Endothelial cell (in vitro differentiated cells): ENCODE results near the gene PLA2G2C. TPM values are rescaled to one million over a fixed set of nuclear protein-coding genes. Genes with fewer than 3 reads are reported as not detected.
A peak's percentile ranks its signal among the peaks of the same experiment; 100 is the strongest.
"Not testable (repeated sequence)": the region's sequence is repeated elsewhere in the genome, so short reads cannot be mapped to it uniquely, and the experiment has no call there.

Experiments
- DNase-seq: peaks from one replicate; pipeline ENCODE4 v3.0.0; 2021; ENCODE audit warnings: low spot score
- H3K27ac Mint-ChIP-seq: one replicate; pipeline ENCODE4 v1.8.0; 2021; ENCODE audit warnings: mixed read lengths, inconsistent platforms; ENCODE audit not compliant: unreplicated experiment
- H3K27me3 Mint-ChIP-seq: one replicate; pipeline ENCODE4 v1.8.0; 2021; ENCODE audit warnings: mild to moderate bottlenecking, moderate library complexity, mixed read lengths, inconsistent platforms; ENCODE audit not compliant: unreplicated experiment
- H3K36me3 Mint-ChIP-seq: one replicate; pipeline ENCODE4 v1.8.0; 2021; ENCODE audit warnings: mild to moderate bottlenecking, low read depth, mixed read lengths, inconsistent platforms; ENCODE audit not compliant: unreplicated experiment
- H3K4me1 Mint-ChIP-seq: one replicate; pipeline ENCODE4 v1.8.0; 2021; ENCODE audit warnings: mild to moderate bottlenecking, mixed read lengths, inconsistent platforms; ENCODE audit not compliant: unreplicated experiment
- H3K4me3 Mint-ChIP-seq: one replicate; pipeline ENCODE4 v1.8.0; 2021; ENCODE audit warnings: mild to moderate bottlenecking, mixed read lengths, inconsistent platforms; ENCODE audit not compliant: unreplicated experiment
- H3K9me3 Mint-ChIP-seq: one replicate; pipeline ENCODE4 v1.8.0; 2021; ENCODE audit warnings: mixed read lengths, inconsistent platforms; ENCODE audit not compliant: unreplicated experiment
- long read RNA-seq: library from polyadenylated mRNA; unstranded; transcript quantifications from one replicate; pipeline ENCODE4 v2.0.0, GENCODE V29; 2020; ENCODE audit not compliant: unreplicated experiment
- total RNA-seq: library from RNA; stranded (reverse); fragmentation: NEBNext Ultra II Directional; extraction: Animal tissue kit (Norgen Biotek cat#: 25700); gene quantifications from one replicate; pipeline ENCODE4 v1.2.1, GENCODE V29; 2021; ENCODE audit not compliant: unreplicated experiment
- TF ChIP-seq, protein P1 (sequence below): fragments of 200-600 bp; sonication (generic); IDR thresholded peaks from one replicate; pipeline ENCODE4 v1.5.0; 2021; ENCODE audit warnings: antibody characterized with exemption; ENCODE audit not compliant: unreplicated experiment

PLA2G2C gene, protein sequence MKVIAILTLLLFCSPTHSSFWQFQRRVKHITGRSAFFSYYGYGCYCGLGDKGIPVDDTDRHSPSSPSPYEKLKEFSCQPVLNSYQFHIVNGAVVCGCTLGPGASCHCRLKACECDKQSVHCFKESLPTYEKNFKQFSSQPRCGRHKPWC
- total RNA-seq, result not detected
- long read RNA-seq, result 0 reads

DNA sequence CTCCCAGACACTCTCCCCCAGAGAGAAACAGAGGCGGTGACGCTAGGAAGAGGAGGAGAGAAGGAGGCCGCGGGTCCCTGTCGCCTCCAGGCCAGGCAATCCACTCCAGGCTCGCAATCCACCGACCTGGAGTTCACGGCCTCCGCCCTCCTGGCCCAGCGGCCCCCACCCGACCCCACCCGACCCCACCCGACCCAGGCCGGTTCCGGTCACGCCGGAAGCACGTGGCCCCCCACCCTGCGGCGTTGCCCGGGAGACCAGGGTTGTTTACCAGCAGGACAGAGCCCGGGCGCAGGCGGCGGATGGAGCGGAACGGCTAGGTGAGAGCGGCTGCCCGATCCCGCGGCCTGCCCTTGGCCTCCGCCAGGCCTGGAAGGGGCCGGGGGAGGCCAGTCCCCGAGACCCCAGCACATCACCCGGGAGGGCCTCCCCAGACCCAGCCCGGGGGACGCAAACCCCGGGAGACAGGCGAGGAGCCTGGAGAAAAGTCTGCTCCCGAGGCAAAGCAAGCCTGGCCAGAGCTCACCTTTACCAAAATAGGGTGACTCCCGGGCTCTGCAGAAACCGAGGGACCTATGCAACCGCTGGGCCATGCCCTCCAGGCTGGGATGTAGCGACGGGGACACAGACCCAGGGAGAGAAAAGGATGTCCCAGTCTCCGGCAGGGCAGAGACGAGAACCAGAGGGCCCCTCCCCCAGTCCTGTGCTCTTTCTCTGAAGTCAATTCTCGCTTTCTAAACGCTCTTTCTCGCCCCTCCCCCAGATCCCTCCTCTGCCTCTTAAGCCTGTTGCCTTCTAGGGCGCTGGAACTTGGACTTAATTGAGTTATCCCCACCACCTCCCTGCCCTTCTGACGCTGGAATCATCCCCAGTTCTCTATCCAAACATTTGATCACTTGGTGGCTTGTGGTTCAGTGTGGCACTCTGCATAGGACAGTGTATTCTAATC lies at the start of gene PLA2G2C, which contains the start of gene UBXN10:
PLA2G2C (minus strand) TSS at position 685 of the 949 bp plus-strand sequence. CDS start 9,155 bp downstream, outside the sequence.
UBXN10 (plus strand) TSS at position 263 of the 949 bp plus-strand sequence. CDS start 4,466 bp downstream, outside the sequence.
- peak within 1 kb of the TSS; percentile 71 for H3K27ac Mint-ChIP-seq
- peaks cover 12% of the 10 kb centered on the region for H3K27me3 Mint-ChIP-seq
- H3K9me3 Mint-ChIP-seq, result no peaks in the 10 kb centered on the region

DNA sequence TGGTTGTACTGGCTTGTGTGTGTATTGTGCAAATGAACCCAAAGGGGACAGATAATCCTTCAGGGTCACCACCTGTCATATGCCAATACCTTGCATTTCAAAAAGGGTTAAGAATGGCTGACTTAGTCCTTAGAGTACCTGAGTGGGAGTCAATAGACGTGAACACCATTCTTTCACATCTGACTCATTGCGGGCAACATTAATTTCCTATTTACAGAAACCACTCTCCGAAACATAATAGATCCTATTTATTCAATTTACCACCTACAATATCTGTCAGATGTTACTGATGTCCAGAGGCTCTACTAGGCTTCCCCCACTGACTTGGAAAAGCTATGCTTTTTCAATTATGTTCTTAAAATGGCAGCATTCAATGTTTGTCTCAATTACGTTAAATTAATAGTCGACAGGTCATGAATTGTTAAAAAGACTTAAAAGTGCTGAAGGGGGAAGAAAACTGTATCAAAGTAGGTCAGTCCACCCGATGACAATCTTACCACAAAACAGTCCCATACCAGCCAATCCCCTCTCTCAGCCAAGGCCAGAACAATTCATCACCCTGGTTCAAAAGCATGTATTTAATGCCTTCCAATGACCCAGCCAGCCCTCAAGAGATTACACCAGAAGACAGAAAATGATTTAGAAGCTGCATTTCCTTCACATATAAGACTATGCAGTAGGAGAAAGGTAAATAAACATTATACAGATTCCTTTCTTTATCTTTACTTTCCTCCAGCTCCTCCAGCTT lies 48.6 kb upstream of the PLA2G2C start:
- DNase-seq, result no peak
- TF ChIP-seq, protein P1, sequence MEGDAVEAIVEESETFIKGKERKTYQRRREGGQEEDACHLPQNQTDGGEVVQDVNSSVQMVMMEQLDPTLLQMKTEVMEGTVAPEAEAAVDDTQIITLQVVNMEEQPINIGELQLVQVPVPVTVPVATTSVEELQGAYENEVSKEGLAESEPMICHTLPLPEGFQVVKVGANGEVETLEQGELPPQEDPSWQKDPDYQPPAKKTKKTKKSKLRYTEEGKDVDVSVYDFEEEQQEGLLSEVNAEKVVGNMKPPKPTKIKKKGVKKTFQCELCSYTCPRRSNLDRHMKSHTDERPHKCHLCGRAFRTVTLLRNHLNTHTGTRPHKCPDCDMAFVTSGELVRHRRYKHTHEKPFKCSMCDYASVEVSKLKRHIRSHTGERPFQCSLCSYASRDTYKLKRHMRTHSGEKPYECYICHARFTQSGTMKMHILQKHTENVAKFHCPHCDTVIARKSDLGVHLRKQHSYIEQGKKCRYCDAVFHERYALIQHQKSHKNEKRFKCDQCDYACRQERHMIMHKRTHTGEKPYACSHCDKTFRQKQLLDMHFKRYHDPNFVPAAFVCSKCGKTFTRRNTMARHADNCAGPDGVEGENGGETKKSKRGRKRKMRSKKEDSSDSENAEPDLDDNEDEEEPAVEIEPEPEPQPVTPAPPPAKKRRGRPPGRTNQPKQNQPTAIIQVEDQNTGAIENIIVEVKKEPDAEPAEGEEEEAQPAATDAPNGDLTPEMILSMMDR, result no peak
- H3K27me3 Mint-ChIP-seq, result no peaks in the 10 kb centered on the region
- H3K36me3 Mint-ChIP-seq, result no peaks in the 10 kb centered on the region
- no peak overlapping the region for H3K4me3 Mint-ChIP-seq
- no peaks in the 10 kb centered on the region for H3K9me3 Mint-ChIP-seq
- H3K4me1 Mint-ChIP-seq, result peaks cover 10% of the 10 kb centered on the region
- no peak overlapping the region for H3K27ac Mint-ChIP-seq

More for the DNA sequence above, at the start of gene PLA2G2C, which contains the start of gene UBXN10:
- TF ChIP-seq, protein P1, result no peak
- Mint-ChIP-seq H3K36me3 (no peaks in the 10 kb centered on the region), H3K4me1 (peaks cover 25% of the 10 kb centered on the region), H3K4me3 (peak within 1 kb of the TSS; percentile 56)
- peak; percentile 52 for DNase-seq

DNA sequence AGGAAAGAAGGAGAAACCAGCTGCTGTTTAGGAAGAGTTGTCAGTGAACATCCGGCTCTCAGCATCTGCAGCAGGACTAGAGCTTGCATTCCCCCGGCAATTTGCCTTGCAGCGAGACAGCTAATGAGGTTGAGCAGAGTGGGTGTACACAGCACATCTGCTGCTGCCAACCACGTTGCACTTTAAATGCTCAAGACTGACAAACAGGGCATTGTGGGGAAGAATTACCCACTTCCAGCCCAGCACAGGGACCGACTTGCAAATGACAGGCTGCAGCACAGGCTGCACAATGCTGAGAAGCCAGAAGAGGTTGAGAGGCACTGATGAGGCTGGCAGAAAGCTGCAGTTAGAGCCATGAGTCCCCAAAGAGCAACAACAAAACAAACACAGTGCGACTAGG lies 47.5 kb upstream of the PLA2G2C start:
- Mint-ChIP-seq H3K4me3 (no peak overlapping the region), H3K36me3 (no peaks in the 10 kb centered on the region), H3K4me1 (peaks cover 10% of the 10 kb centered on the region), H3K27ac (no peak overlapping the region), H3K27me3 (no peaks in the 10 kb centered on the region), H3K9me3 (no peaks in the 10 kb centered on the region)
- no peak for DNase-seq
- TF ChIP-seq, protein P1, result no peak

DNA sequence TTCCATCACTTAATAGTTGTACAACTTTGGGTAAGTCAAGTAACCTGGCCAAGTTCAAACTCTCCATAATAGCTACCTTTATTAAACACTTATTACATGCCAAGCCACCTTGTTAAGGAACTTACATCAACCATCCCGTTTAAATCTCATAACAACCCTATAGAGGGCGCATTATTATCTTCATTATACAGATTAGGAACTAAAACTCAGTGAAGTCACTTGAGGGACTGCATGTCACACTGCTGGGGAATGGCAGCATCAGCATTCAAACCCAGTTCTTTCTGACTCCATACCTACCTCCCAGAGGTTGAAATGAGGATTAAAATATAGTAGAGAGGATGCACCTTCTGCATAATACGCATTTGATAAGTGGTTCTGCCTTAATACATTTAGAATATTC lies 47.1 kb upstream of the PLA2G2C start:
- DNase-seq, result no peak
- H3K27ac Mint-ChIP-seq, result no peak overlapping the region

DNA sequence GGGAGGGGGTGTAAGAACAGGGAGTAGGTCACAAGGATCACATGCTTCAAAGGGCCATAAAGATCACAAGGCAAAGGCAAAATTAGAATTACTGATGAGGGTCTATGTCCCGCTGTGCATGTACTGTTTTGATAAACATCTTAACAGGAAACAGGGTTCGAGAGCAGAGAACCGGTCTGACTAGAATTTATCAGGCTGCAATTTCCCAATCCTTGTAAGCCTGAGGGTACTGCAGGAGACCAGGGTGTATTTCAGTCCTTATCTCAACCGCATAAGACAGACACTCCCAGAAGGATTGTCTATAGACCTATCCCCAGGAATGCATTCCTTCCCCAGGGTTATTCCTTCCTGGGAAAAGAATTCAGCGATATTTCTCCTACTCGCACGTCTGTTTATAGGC lies 46.2 kb upstream of the PLA2G2C start:
- H3K27ac Mint-ChIP-seq, H3K27me3 Mint-ChIP-seq, H3K9me3 Mint-ChIP-seq, H3K4me3 Mint-ChIP-seq, H3K36me3 Mint-ChIP-seq, H3K4me1 Mint-ChIP-seq, DNase-seq: not testable (repeated sequence)

More for the DNA sequence above, 47.1 kb upstream of the PLA2G2C start:
- Mint-ChIP-seq H3K9me3 (no peaks in the 10 kb centered on the region), H3K36me3 (no peaks in the 10 kb centered on the region), H3K27me3 (no peaks in the 10 kb centered on the region), H3K4me3 (no peak overlapping the region), H3K4me1 (peaks cover 10% of the 10 kb centered on the region)
- TF ChIP-seq, protein P1, result no peak
